Measurements from ENCODE around the gene GCK. TPM values are rescaled to one million over a fixed set of nuclear protein-coding genes. Genes with fewer than 3 reads are reported as not detected.

GCK gene
- total RNA-seq, 1 experiment from 2014 or later = not detected

GRCh38 chr7:44167920-44168319 is 21.3 kb downstream of the GCK start:
- no peaks in the 10 kb centered on the region for H4K20me1 ChIP-seq (ENCODE audit: low read length)
- ATAC-seq (no peak), DNase-seq (no peak)
- no peaks in the 10 kb centered on the region for H3K79me2 ChIP-seq (ENCODE audit: low read length)
- H3K27me3 ChIP-seq (ENCODE audit: low read length) = 0 out of 2 replicates have a peak, but pooled peaks cover 6% of the 10 kb centered on the region
- no peak overlapping the region for H3K9ac ChIP-seq (ENCODE audit: low read length)
- peaks cover 9% of the 10 kb centered on the region; the same call in 1 of the 2 replicates for H3K4me1 ChIP-seq (ENCODE audit: insufficient read depth, low read length)
- no peak overlapping the region for H3K4me2 ChIP-seq (ENCODE audit: low read length)
- ChIA-PET POLR2A (ENCODE audit: unreplicated experiment) (no interaction called here), CTCF (no interaction called here)
- H3K4me3 ChIP-seq (ENCODE audit: low read length) = no peak overlapping the region
- no TSS peak for BruUV-seq (replicated peaks)
- intact Hi-C loops (cut with micrococcal nuclease) = no loop called here
- no peak for TF ChIP-seq CTCF (conservative IDR thresholded peaks at IDR 0.05; ENCODE audit: low read depth, low read length)
- TF ChIP-seq EZH2phosphoT487 (IDR thresholded peaks at IDR 0.05; ENCODE audit: borderline replicate concordance, low read length) = no peak
- no peak for TF ChIP-seq EZH2 (IDR thresholded peaks at IDR 0.05; ENCODE audit: low read length, unreplicated experiment)
- H3F3A ChIP-seq (ENCODE audit: low read length, unreplicated experiment) = no peaks in the 10 kb centered on the region
- H2AFZ ChIP-seq (ENCODE audit: low read length) = no peak overlapping the region
- H3K9me3 ChIP-seq (ENCODE audit: low read length) = no peaks in the 10 kb centered on the region
- H3K27ac ChIP-seq (ENCODE audit: low read length) = no peak overlapping the region
- H3K36me3 ChIP-seq (ENCODE audit: low read depth, low read length) = no peaks in the 10 kb centered on the region
- no peaks in the 10 kb centered on the region for H3K9me2 ChIP-seq (replicated peaks; ENCODE audit: low read length)

DNA sequence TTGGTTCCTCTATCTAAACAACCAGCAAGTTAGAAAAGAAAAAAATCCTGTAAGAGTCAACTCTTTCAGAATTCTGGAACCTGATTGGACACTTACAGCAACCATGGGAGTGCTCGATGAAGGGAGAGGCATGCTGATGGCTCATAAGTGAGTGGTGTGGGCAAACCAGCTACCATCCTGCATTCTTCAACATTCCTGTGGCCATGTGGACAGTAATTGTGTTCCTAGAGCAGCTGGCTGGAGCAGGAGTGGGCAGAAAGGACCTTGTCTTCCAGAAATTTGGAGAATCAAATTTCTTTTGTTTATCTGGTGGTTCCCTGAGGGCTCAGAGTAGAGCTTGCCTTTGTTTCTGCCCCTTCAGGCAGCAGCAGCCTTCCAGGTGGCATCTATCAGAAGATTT is 25.6 kb downstream of the GCK start:
- POLR2A ChIA-PET (ENCODE audit: unreplicated experiment) = no interaction called here

More for the DNA sequence above, 25.6 kb downstream of the GCK start:
- Histone ChIP-seq H3F3A (ENCODE audit: low read length, unreplicated experiment) (no peaks in the 10 kb centered on the region), H3K79me2 (ENCODE audit: low read length) (no peaks in the 10 kb centered on the region), H4K20me1 (ENCODE audit: low read length) (no peaks in the 10 kb centered on the region), H3K9me3 (ENCODE audit: low read length) (no peaks in the 10 kb centered on the region), H3K4me2 (ENCODE audit: low read length) (no peak overlapping the region; the same call in 1 of the 2 replicates), H3K36me3 (ENCODE audit: low read depth, low read length) (no peaks in the 10 kb centered on the region), H3K9ac (ENCODE audit: low read length) (no peak overlapping the region), H3K4me3 (ENCODE audit: low read length) (no peak overlapping the region), H3K9me2 (replicated peaks; ENCODE audit: low read length) (no peaks in the 10 kb centered on the region), H3K4me1 (ENCODE audit: insufficient read depth, low read length) (peaks cover 12% of the 10 kb centered on the region; the same call in 1 of the 2 replicates), H2AFZ (ENCODE audit: low read length) (no peak overlapping the region), H3K27ac (ENCODE audit: low read length) (no peak overlapping the region), H3K27me3 (ENCODE audit: low read length) (0 out of 2 replicates have a peak, but pooled peaks cover 6% of the 10 kb centered on the region)
- no peak for TF ChIP-seq CTCF (conservative IDR thresholded peaks at IDR 0.05; ENCODE audit: low read depth, low read length)
- no peak for TF ChIP-seq EZH2 (IDR thresholded peaks at IDR 0.05; ENCODE audit: low read length, unreplicated experiment)
- ATAC-seq (peak; percentile 65), DNase-seq (peak; percentile 68)
- intact Hi-C loops (cut with micrococcal nuclease) = no loop called here
- CTCF ChIA-PET = no interaction called here
- no TSS peak for BruUV-seq (replicated peaks)
